GM12878 (cell line): ENCODE data around the gene ANO3. TPM values are rescaled to one million over a fixed set of nuclear protein-coding genes. Genes with fewer than 3 reads are reported as not detected.
A peak's percentile ranks its signal among the peaks of the same experiment; 100 is the strongest.

Experiments
- ATAC-seq: fragments of 200-7000 bp; cut with Tn5 transposase; 3 replicates; pipeline ENCODE4 v1.9.1; 2020; ENCODE audit warnings: mild to moderate bottlenecking, moderate library complexity
- BruUV-seq: library from RNA; stranded (reverse); fragments of 400-500 nt; replicated peaks from 2 replicates; lab custom pipeline; 2021; lab: Mats Ljungman, UMichigan
- CTCF ChIA-PET: fragments of 300-600 bp; sonication (Branson Sonifier 250); formaldehyde crosslinking; extraction: SDS; loops from one replicate; lab custom pipeline; 2021; ENCODE audit warnings: inconsistent platforms; lab: Yijun Ruan, JAX
- POLR2A ChIA-PET: fragments of 350-600 bp; formaldehyde crosslinking; extraction: SDS; loops from one replicate; lab custom pipeline; 2021; ENCODE audit warnings: inconsistent platforms; lab: Charles Lee
- RAD21 ChIA-PET: fragments of 300-600 bp; sonication (Branson Sonifier 250); formaldehyde crosslinking; loops from one replicate; lab custom pipeline; 2023; ENCODE audit warnings: antibody characterized with exemption; ENCODE audit not compliant: unreplicated experiment; lab: Charles Lee
- SMC1A ChIA-PET: fragments of 300-600 bp; sonication (Branson Sonifier 250); formaldehyde crosslinking; loops from one replicate; lab custom pipeline; 2023; ENCODE audit not compliant: unreplicated experiment, uncharacterized antibody; lab: Charles Lee
- DNase-seq: peaks from one replicate; pipeline ENCODE4 v3.0.0-alpha.2; 2011; ENCODE audit warnings: low read depth, low spot score
- FAIRE-seq: peaks from 3 replicates; lab custom pipeline; 2011; peaks lifted over from hg19 to GRCh38; lab: Jason Lieb, UNC
- H2AFZ ChIP-seq: 2 replicates; pipeline ENCODE4 v1.6.0; 2011; ENCODE audit warnings: low read depth, low read length, control low read depth; ENCODE audit not compliant: control insufficient read depth
- H3K27ac ChIP-seq: 2 replicates; pipeline ENCODE4 v1.5.1; 2011; ENCODE audit warnings: control low read depth; ENCODE audit not compliant: control insufficient read depth, insufficient read depth
- H3K27me3 ChIP-seq, 2 experiments: replicated peaks in 1 of 2; 2 replicates each; pipeline versions ENCODE4 v1.6.0 to v1.6.1; 2011; ENCODE audit warnings: low read length in 1 of 2; ENCODE audit not compliant: control insufficient read depth in 2 of 2, insufficient read depth in 2 of 2
- H3K36me3 ChIP-seq, 2 experiments: 2 replicates each; pipeline ENCODE4 v1.5.1; 2011; ENCODE audit warnings: low read length in 1 of 2; ENCODE audit not compliant: control insufficient read depth in 2 of 2, insufficient read depth in 2 of 2
- H3K4me1 ChIP-seq: 2 replicates; pipeline ENCODE4 v1.6.1; 2011; ENCODE audit warnings: mild to moderate bottlenecking, low read length, moderate library complexity, mixed read lengths; ENCODE audit not compliant: control insufficient read depth, insufficient read depth
- H3K4me2 ChIP-seq: 2 replicates; pipeline ENCODE4 v1.6.0; 2011; ENCODE audit warnings: control low read depth; ENCODE audit not compliant: control insufficient read depth, insufficient read depth
- H3K4me3 ChIP-seq: fragments of 200-600 bp; sonication (generic); 2 replicates; pipeline ENCODE4 v1.5.1; 2016
- H3K79me2 ChIP-seq: 2 replicates; pipeline ENCODE4 v1.6.0; 2011; ENCODE audit warnings: low read length; ENCODE audit not compliant: control insufficient read depth, insufficient read depth
- H3K9ac ChIP-seq: 2 replicates; pipeline ENCODE4 v1.8.0; 2011; ENCODE audit warnings: low read length, control low read depth, mixed read lengths; ENCODE audit not compliant: control insufficient read depth, insufficient read depth
- H3K9me3 ChIP-seq: replicated peaks from 3 replicates; pipeline ENCODE4 v1.5.1; 2011; ENCODE audit warnings: mild to moderate bottlenecking, low read length; ENCODE audit not compliant: control insufficient read depth, insufficient read depth
- H4K20me1 ChIP-seq: 2 replicates; pipeline ENCODE4 v1.6.0; 2011; ENCODE audit not compliant: control insufficient read depth, insufficient read depth
- ATF2 ChIP-seq: IDR thresholded peaks from 2 replicates; pipeline ENCODE4 v1.6.1; 2012; ENCODE audit warnings: low read length, inconsistent platforms
- ATF3 ChIP-seq: IDR thresholded peaks from 2 replicates; pipeline ENCODE4 v1.6.1; 2011; ENCODE audit warnings: low read depth, mild to moderate bottlenecking, low read length, moderate library complexity, borderline replicate concordance; ENCODE audit errors: extremely low read depth
- BCL11A ChIP-seq: IDR thresholded peaks from 2 replicates; pipeline ENCODE4 v1.6.1; 2011; ENCODE audit warnings: low read depth, low read length
- CBFB ChIP-seq: IDR thresholded peaks from 2 replicates; pipeline ENCODE4 v1.6.1; 2016; ENCODE audit warnings: antibody characterized with exemption, low read depth
- CBX3 ChIP-seq: fragments of 200-600 bp; sonication (generic); IDR thresholded peaks from 2 replicates; pipeline ENCODE4 v1.6.1; 2016; ENCODE audit warnings: low read depth, borderline replicate concordance
- E4F1 ChIP-seq: fragments of 450-650 bp; IDR thresholded peaks from 2 replicates; pipeline ENCODE4 v1.6.1; 2018; ENCODE audit warnings: borderline replicate concordance, mild to moderate bottlenecking; ENCODE audit not compliant: partially characterized antibody
- EGR1 ChIP-seq, 2 experiments: IDR thresholded peaks; 1 replicate in 1 of 2; 2 replicates in 1 of 2; pipeline ENCODE4 v1.6.1; 2011 to 2012; ENCODE audit warnings: low read depth in 2 of 2, low read length in 2 of 2, borderline replicate concordance in 1 of 2, mild to moderate bottlenecking in 1 of 2, moderate library complexity in 1 of 2
- KLF5 ChIP-seq: fragments of 450-650 bp; IDR thresholded peaks from 2 replicates; pipeline ENCODE4 v1.6.1; 2014; ENCODE audit warnings: mild to moderate bottlenecking; ENCODE audit not compliant: partially characterized antibody
- MLLT1 ChIP-seq: fragments of 450-650 bp; IDR thresholded peaks from 2 replicates; pipeline ENCODE4 v1.6.1; 2016; ENCODE audit warnings: mild to moderate bottlenecking
- PML ChIP-seq: IDR thresholded peaks from 2 replicates; pipeline ENCODE4 v1.6.1; 2012; ENCODE audit warnings: low read length, inconsistent platforms
- SREBF1 ChIP-seq: IDR thresholded peaks from 2 replicates; pipeline ENCODE4 v1.6.1; 2012; ENCODE audit warnings: mild to moderate bottlenecking, low read length
- SUZ12 ChIP-seq: fragments of 200-600 bp; sonication (generic); IDR thresholded peaks from one replicate; pipeline ENCODE4 v1.6.1; 2018; ENCODE audit warnings: antibody characterized with exemption, mild to moderate bottlenecking; ENCODE audit not compliant: unreplicated experiment
- YY1 ChIP-seq: IDR thresholded peaks from 2 replicates; pipeline ENCODE4 v1.6.1; 2011; ENCODE audit warnings: low read depth, mild to moderate bottlenecking, low read length
- ZNF592 ChIP-seq: fragments of 450-650 bp; IDR thresholded peaks from 2 replicates; pipeline ENCODE4 v1.6.1; 2017; ENCODE audit warnings: mild to moderate bottlenecking, moderate library complexity
- WGBS: methylation state at CpG from one replicate; pipeline ENCODE4 v1.1.6; 2016; ENCODE audit warnings: low lambda C conversion rate; ENCODE audit not compliant: insufficient replicate concordance, insufficient coverage; ENCODE audit errors: missing lambda C conversion rate; 5-methylcytosine and 5-hydroxymethylcytosine counted together
- in situ Hi-C: fragments of 300-500 bp; cut with MboI; formaldehyde crosslinking; loops from 9 replicates; pipeline ENCODE4 v1.14.3; 2018; ENCODE audit warnings: mixed read lengths
- intact Hi-C: fragments of 100-400 bp; cut with micrococcal nuclease; formaldehyde crosslinking; loops from one replicate; pipeline ENCODE4 v1.14.2; 2022; ENCODE audit not compliant: unreplicated experiment
- polyA plus RNA-seq, 11 experiments: library from polyadenylated mRNA; depleted of rRNA in 4 of 11; unstranded in 6 of 11; stranded (reverse) in 5 of 11; fragments of >200 nt; fragmentation: Nextera tagmentation in 4 of 11; fragmentation: Illumina TruSeq in 1 of 11; extraction: Ambion mirVana in 4 of 11; extraction: Trizol in 1 of 11; gene quantifications; 1 replicate in 1 of 11; 2 replicates in 10 of 11; pipeline versions ENCODE4 v1.2.1 to v1.2.3, GENCODE V29; 2011 to 2016; ENCODE audit warnings: inconsistent platforms in 2 of 11, missing spikeins in 2 of 11, low read depth in 1 of 11
- total RNA-seq, 4 experiments: library from RNA; depleted of rRNA in 3 of 4; stranded (reverse); fragments of >200 nt in 3 of 4; fragmentation: Illumina TruSeq in 1 of 4; extraction: Trizol in 1 of 4; gene quantifications; 2 replicates each; pipeline versions ENCODE4 v1.2.1 to v1.2.3, GENCODE V29; 2013 to 2021

Gene ANO3
- total and polyA plus RNA-seq, 10 of the 15 experiments (the other 5 are each of a cell fraction or from before 2014, with no cell fraction given): 0.13 to 5.9 (median 0.44) TPM

- no peaks in the 10 kb centered on the region for H3K9me3 ChIP-seq
- no peaks in the 10 kb centered on the region for H3K79me2 ChIP-seq
- CTCF ChIA-PET: interaction anchor here (1.2 to 3.5 kb wide), 2 partner anchors 14 to 22 kb away, joined by 3 to 15 read pairs; no protein-coding TSS in a partner anchor
- intact Hi-C loops: no loop called here
- no peak overlapping the region for H3K4me2 ChIP-seq
- 0 out of 3 replicates have a peak, but pooled peaks have one; percentile 10 for ATAC-seq
- H3K27ac ChIP-seq: no peak overlapping the region
- RAD21 ChIA-PET: interaction anchor here (1.0 to 1.9 kb wide), 2 partner anchors 11 to 16 kb away, joined by 4 to 5 read pairs; no protein-coding TSS in a partner anchor
- no peak overlapping the region for H3K9ac ChIP-seq
- H3K4me1 ChIP-seq: no peaks in the 10 kb centered on the region
- DNase-seq: no peak
- H3K4me3 ChIP-seq: no peak overlapping the region
- no peaks in the 10 kb centered on the region for H4K20me1 ChIP-seq
- SMC1A ChIA-PET: interaction anchor here (0.9 to 3.3 kb wide), 10 partner anchors 11 to 58 kb away, joined by 3 to 16 read pairs (median 3); no protein-coding TSS in a partner anchor
- no peak for FAIRE-seq
- in situ Hi-C loops: no loop called here
- H3K27me3 ChIP-seq: no peaks in the 10 kb centered on the region; a peak in 1 of 4 replicates
- POLR2A ChIA-PET: no interaction called here
- WGBS: 0% methylated on average over 2 of the region's 2 CpGs
- no peak overlapping the region for H2AFZ ChIP-seq
- BruUV-seq: no TSS peak
- no peaks in the 10 kb centered on the region for H3K36me3 ChIP-seq
- TF ChIP-seq ATF3 (no peak), E4F1 (no peak), EGR1 (IDR thresholded peaks at IDR 0.05; ENCODE audit: borderline replicate concordance in 1 of 2, low read depth in 2 of 2, low read length in 2 of 2) (no peak), YY1 (no peak), CBX3 (no peak), ZNF592 (no peak), PML (no peak), CBFB (no peak), KLF5 (no peak), BCL11A (no peak), SREBF1 (no peak), ATF2 (no peak), MLLT1 (no peak), SUZ12 (no peak)
Measured at GRCh38 chr11:26573896-26574295, 242.0 kb downstream of the ANO3 start.
